Measurements from ENCODE around the gene RPL38. TPM values are rescaled to one million over a fixed set of nuclear protein-coding genes. Genes with fewer than 3 reads are reported as not detected.

The RPL38 gene
- total and polyA plus RNA-seq, 12 donors, result 661 to 2,186 (median 739) TPM

DNA sequence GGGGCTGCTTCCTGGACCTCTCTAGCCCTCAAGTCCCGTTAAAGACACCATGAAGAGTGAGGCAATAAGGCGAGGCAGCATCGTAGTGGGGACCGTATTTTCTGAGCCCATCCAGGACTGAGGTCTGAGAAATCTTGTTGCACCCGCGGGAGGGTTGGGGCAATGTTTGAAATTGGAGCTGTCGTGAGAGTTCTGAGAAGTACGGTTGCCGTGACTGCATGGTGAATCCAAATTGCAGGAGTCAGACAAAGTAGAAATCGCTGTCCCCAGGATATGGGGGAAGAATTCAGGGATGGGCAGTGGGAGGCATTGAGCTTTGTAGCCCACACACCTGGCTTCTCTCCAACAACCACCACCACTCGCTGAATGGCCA, 42.0 kb upstream of the RPL38 start:
- TF ChIP-seq, protein P1, sequence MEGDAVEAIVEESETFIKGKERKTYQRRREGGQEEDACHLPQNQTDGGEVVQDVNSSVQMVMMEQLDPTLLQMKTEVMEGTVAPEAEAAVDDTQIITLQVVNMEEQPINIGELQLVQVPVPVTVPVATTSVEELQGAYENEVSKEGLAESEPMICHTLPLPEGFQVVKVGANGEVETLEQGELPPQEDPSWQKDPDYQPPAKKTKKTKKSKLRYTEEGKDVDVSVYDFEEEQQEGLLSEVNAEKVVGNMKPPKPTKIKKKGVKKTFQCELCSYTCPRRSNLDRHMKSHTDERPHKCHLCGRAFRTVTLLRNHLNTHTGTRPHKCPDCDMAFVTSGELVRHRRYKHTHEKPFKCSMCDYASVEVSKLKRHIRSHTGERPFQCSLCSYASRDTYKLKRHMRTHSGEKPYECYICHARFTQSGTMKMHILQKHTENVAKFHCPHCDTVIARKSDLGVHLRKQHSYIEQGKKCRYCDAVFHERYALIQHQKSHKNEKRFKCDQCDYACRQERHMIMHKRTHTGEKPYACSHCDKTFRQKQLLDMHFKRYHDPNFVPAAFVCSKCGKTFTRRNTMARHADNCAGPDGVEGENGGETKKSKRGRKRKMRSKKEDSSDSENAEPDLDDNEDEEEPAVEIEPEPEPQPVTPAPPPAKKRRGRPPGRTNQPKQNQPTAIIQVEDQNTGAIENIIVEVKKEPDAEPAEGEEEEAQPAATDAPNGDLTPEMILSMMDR (IDR thresholded peaks at IDR 0.05), result no peak
- intact Hi-C loops (cut with DNase I), result no loop called here
- no peaks in the 10 kb centered on the region for H3K4me1 ChIP-seq
- DNase-seq, result no peak
- H3K36me3 ChIP-seq, result no peaks in the 10 kb centered on the region
- 67 to 69% methylated on average over 11 of the region's 11 CpGs for WGBS, 2 donors
- H3K27me3 ChIP-seq, result peaks cover 0 to 48% (median 19%) of the 10 kb centered on the region in 7 donors
- no peak overlapping the region for H3K27ac ChIP-seq
- peaks cover 0 to 2% (median 0%) of the 10 kb centered on the region in 11 donors for H3K9me3 ChIP-seq
- ATAC-seq, result no peak
- H3K4me3 ChIP-seq, result no peak overlapping the region

DNA sequence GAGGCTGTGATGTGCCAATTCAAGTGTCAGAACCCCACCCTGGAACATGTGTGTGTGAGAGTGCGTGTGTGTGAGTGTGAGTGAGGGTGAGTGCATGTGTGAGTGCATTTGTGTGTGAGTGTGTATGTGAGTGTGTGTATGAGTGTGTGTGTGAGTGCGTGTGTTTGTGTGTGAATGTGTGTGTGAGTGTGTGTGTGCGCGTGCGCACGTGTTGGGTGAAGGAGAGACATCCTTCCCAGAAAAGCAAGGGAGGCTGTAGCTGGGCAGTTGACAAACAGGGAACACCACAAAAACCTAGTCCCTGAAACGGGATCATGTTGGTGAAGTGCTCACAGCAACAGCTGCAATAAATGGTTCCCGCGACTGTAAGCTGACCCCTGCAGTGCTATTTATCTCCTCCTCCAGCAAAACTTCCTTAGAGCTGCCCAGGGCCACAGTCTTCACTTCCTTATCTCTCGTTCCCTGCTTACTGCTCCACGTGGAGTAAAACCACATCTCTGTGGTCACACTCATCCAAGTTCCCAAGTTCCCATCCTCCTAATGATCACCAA, 40.1 kb upstream of the RPL38 start:
- DNase-seq (no peak), ATAC-seq (no peak)
- Histone ChIP-seq H3K9me3 (peaks cover 0 to 6% (median 0%) of the 10 kb centered on the region in 11 donors), H3K27me3 (peaks cover 0 to 54% (median 26%) of the 10 kb centered on the region in 7 donors), H3K4me3 (no peak overlapping the region), H3K4me1 (no peaks in the 10 kb centered on the region), H3K27ac (no peak overlapping the region), H3K36me3 (no peaks in the 10 kb centered on the region)
- TF ChIP-seq, protein P1 (IDR thresholded peaks at IDR 0.05), result no peak
- WGBS, 2 donors, result 46 to 52% methylated on average over 11 of the region's 11 CpGs
- intact Hi-C loops (cut with DNase I), result no loop called here

DNA sequence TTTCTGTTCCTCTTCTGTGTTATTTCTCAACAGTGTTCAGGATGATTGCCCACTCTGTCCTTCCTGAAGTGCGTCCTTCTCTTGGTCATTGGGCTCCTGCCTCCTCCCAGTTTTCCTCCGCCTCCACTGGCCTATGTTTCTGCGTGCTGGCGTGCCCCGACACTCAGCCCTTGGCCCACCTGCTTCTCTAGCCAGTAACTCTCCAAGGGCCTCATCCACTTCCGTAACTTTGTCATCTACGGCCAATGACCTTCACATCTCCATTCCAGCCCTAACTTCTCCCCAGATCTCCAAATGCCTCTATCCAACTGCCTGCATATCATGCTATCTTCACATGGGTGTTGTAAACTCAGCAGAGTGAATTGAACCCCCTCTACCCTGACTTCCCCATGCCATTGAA, 39.6 kb upstream of the RPL38 start:
- intact Hi-C loops (cut with DNase I), result no loop called here
- no peaks in the 10 kb centered on the region for H3K4me1 ChIP-seq
- 84 to 87% methylated on average over 7 of the region's 7 CpGs for WGBS, 2 donors
- no peaks in the 10 kb centered on the region for H3K36me3 ChIP-seq
- H3K9me3 ChIP-seq, result peaks cover 0 to 6% (median 0%) of the 10 kb centered on the region in 11 donors
- H3K4me3 ChIP-seq, result no peak overlapping the region
- H3K27me3 ChIP-seq, result peaks cover 0 to 58% (median 26%) of the 10 kb centered on the region in 7 donors
- TF ChIP-seq, protein P1 (IDR thresholded peaks at IDR 0.05), result no peak
- no peak for DNase-seq
- H3K27ac ChIP-seq, result no peak overlapping the region
- no peak for ATAC-seq

DNA sequence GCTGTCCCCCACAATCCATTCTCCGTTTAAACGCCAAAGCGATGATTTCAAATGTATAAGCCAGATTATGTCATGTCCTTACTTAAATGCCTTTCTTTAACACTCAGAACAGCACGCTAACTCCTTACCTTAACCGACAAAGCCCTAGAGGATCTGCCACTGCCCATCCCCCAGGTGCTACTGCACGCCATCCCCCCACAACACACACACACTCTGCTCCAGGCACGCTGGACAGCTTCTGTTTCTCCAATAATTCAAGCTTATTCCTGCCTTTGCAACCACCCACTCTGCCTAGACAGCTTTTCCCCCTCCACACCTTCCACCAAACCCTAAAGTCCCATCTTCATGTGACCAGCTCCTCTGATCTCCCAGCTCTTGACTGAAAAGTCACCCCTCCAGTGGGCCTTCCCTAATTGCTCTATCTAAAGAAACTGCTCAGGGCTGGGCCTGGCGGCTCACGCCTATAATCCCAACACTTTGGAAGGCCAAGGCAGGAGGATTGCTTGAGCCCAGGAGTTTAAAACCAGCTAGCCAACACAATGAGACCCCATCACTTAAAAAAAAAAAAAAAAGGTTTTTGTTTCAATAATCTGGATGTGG, 38.9 kb upstream of the RPL38 start:
- TF ChIP-seq, protein P1 (IDR thresholded peaks at IDR 0.05), result no peak
- WGBS, 2 donors, result 84 to 88% methylated on average over 9 of the region's 9 CpGs
- DNase-seq (no peak), ATAC-seq (no peak)
- H3K4me3 ChIP-seq, result no peak overlapping the region
- intact Hi-C loops (cut with DNase I), result no loop called here
- H3K36me3 ChIP-seq, result no peaks in the 10 kb centered on the region
- H3K27me3 ChIP-seq, result peaks cover 0 to 58% (median 26%) of the 10 kb centered on the region in 7 donors
- no peak overlapping the region for H3K27ac ChIP-seq
- H3K4me1 ChIP-seq, result no peaks in the 10 kb centered on the region
- H3K9me3 ChIP-seq, result peaks cover 0 to 6% (median 0%) of the 10 kb centered on the region in 11 donors

Measured in heart right ventricle (tissue), 16 donors.